ENCODE data around the gene CPS1. TPM values are rescaled to one million over a fixed set of nuclear protein-coding genes. Genes with fewer than 3 reads are reported as not detected.
A peak's percentile ranks its signal among the peaks of the same experiment; 100 is the strongest.

The CPS1 gene
- total and polyA plus RNA-seq, 2 of the 8 experiments (the other 6 are each of a cell fraction or from before 2014, with no cell fraction given): 7.9 to 15.7 TPM

DNA sequence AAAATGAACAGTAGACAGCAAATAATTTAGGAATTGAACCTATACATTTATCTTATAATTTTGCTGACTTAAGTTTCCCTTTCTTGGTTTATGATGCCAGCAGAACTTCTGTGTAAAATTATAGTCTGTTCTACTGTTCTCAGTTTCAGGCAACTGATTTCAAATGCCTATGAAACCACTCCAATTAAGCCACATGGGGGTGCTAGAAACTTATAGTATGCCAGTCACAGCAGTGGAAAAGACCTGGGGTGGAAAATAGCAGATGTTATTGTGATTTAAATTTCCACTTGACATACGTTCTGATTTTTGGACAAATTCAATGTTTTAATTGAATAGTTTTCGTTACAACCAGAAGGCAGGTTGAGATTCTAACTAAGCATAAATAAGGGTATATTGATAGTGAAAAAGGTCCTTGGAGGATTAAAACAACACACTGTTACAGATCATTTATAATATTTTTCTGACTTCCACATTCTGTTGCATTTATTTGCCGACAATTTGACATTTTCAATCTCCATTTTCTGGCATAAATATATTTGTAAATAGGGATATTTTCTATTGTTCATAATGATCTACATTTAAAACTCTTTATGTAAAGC, 61.4 kb downstream of the CPS1 start:
- DNase-seq (ENCODE audit: low read depth in 1 of 2, low spot score in 2 of 2) (no peak), FAIRE-seq (peak; percentile 86)
- Histone ChIP-seq H3K27ac (ENCODE audit: low read depth, low read length) (no peak overlapping the region), H2BK20ac (ENCODE audit: low read length) (no peak overlapping the region), H3K23ac (ENCODE audit: insufficient read length) (no peak overlapping the region), H3K4ac (replicated peaks; ENCODE audit: insufficient read length, low read depth, low read length) (no peak overlapping the region), H3K4me1 (replicated peaks in 1 of 4; ENCODE audit: control insufficient read depth in 3 of 4, insufficient read depth in 4 of 4, low read length in 3 of 4) (peaks cover 0 to 4% (median 0%) of the 10 kb centered on the region in 4 experiments; a peak in 3 of 7 replicates), H3K56ac (replicated peaks; ENCODE audit: insufficient read length, low read depth, low read length) (no peak overlapping the region), H3K4me2 (ENCODE audit: insufficient read depth in 1 of 2, low read depth in 2 of 2, low read length in 2 of 2) (no peak overlapping the region), H3K4me3 (ENCODE audit: extremely low read depth in 1 of 4, insufficient read depth in 2 of 4, low read depth in 3 of 4, low read length in 4 of 4) (no peak overlapping the region), H4K91ac (replicated peaks; ENCODE audit: insufficient read length, low read length) (no peak overlapping the region), H3K18ac (ENCODE audit: extremely low read depth, low read length) (no peak overlapping the region), H3K9me3 (ENCODE audit: insufficient read depth in 2 of 2, low read depth in 1 of 2, low read length in 1 of 2) (no peaks in the 10 kb centered on the region), H3K9ac (replicated peaks in 1 of 4; ENCODE audit: extremely low read depth in 1 of 4, low read depth in 3 of 4, low read length in 3 of 4) (no peak overlapping the region), H4K5ac (ENCODE audit: insufficient read length, low read depth, low read length) (no peak overlapping the region), H2BK5ac (ENCODE audit: low read depth, low read length) (no peak overlapping the region), H2BK120ac (replicated peaks; ENCODE audit: low read depth, low read length) (no peak overlapping the region), H4K8ac (ENCODE audit: extremely low read depth, insufficient read depth, low read length) (no peak overlapping the region), H2BK15ac (ENCODE audit: low read length) (no peak overlapping the region), H2AK5ac (ENCODE audit: low read depth, low read length) (no peak overlapping the region), H3K79me2 (ENCODE audit: control insufficient read depth in 1 of 2, insufficient read depth in 2 of 2, low read length in 2 of 2) (no peaks in the 10 kb centered on the region), H2BK12ac (ENCODE audit: low read depth, low read length) (no peak overlapping the region), H3K23me2 (ENCODE audit: low read depth, low read length) (no peaks in the 10 kb centered on the region), H4K20me1 (replicated peaks in 1 of 2; ENCODE audit: control insufficient read depth in 1 of 2, insufficient read depth in 2 of 2, low read length in 2 of 2) (no peaks in the 10 kb centered on the region), H3K36me3 (ENCODE audit: control insufficient read depth in 2 of 4, insufficient read depth in 4 of 4, low read length in 3 of 4) (no peaks in the 10 kb centered on the region), H3K14ac (ENCODE audit: insufficient read length) (no peak overlapping the region), H3K27me3 (replicated peaks in 1 of 4; ENCODE audit: control insufficient read depth in 3 of 4, extremely low read depth in 1 of 4, insufficient read depth in 3 of 4, low read length in 3 of 4) (no peaks in the 10 kb centered on the region), H2AFZ (ENCODE audit: low read length) (no peak overlapping the region), H3K79me1 (ENCODE audit: low read depth, low read length) (no peaks in the 10 kb centered on the region)
- TF ChIP-seq, protein P1, sequence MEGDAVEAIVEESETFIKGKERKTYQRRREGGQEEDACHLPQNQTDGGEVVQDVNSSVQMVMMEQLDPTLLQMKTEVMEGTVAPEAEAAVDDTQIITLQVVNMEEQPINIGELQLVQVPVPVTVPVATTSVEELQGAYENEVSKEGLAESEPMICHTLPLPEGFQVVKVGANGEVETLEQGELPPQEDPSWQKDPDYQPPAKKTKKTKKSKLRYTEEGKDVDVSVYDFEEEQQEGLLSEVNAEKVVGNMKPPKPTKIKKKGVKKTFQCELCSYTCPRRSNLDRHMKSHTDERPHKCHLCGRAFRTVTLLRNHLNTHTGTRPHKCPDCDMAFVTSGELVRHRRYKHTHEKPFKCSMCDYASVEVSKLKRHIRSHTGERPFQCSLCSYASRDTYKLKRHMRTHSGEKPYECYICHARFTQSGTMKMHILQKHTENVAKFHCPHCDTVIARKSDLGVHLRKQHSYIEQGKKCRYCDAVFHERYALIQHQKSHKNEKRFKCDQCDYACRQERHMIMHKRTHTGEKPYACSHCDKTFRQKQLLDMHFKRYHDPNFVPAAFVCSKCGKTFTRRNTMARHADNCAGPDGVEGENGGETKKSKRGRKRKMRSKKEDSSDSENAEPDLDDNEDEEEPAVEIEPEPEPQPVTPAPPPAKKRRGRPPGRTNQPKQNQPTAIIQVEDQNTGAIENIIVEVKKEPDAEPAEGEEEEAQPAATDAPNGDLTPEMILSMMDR (IDR thresholded peaks at IDR 0.05; ENCODE audit: control extremely low read depth in 1 of 3, insufficient read depth in 1 of 3, low read depth in 1 of 3, low read length in 3 of 3): peak in 2 of 3 experiments; percentile 62 to 67; a peak in 3 of 4 replicates
- peak; percentile 90 to 94 for TF ChIP-seq RAD21 (IDR thresholded peaks at IDR 0.05 in 1 of 2, conservative IDR thresholded peaks at IDR 0.05 in 1 of 2; ENCODE audit: low read depth in 2 of 2, low read length in 2 of 2)
- no peak for TF ChIP-seq ZNF274 (IDR thresholded peaks at IDR 0.05; ENCODE audit: borderline replicate concordance, extremely low read depth, low read length)
- no peak for TF ChIP-seq JUN (IDR thresholded peaks at IDR 0.05; ENCODE audit: low read depth, low read length)
- 42% methylated on average over 3 of the region's 3 CpGs; no CpG with 5 or more reads in 1 of the 2 experiments for WGBS, 2 experiments (ENCODE audit: extremely low coverage in 1 of 2, insufficient coverage in 1 of 2, insufficient read length in 1 of 2, insufficient replicate concordance in 2 of 2, low coverage in 1 of 2, low lambda C conversion rate in 2 of 2, missing lambda C conversion rate in 1 of 2)
- ChIA-PET CTCF (ENCODE audit: partially characterized antibody) (interaction anchor here (0.7 to 2.2 kb wide), 20 partner anchors 9 to 450 kb away, joined by 3 to 14 read pairs (median 4); no protein-coding TSS in a partner anchor), POLR2A (ENCODE audit: partially characterized antibody) (no interaction called here)
